ENCODE measurements around the gene KRTAP5-1.

GRCh38 chr11:1557051-1557884 is 27.8 kb downstream of the KRTAP5-1 start:
- TF ChIP-seq POLR2AphosphoS5 (IDR thresholded peaks at IDR 0.05) (no peak), POLR2A (IDR thresholded peaks at IDR 0.05) (no peak), CTCF (IDR thresholded peaks at IDR 0.05) (no peak), EP300 (IDR thresholded peaks at IDR 0.05) (no peak)

Data from stomach (tissue), 4 donors.